Lower leg skin (tissue), 4 donors: ENCODE results near the gene CEP104. TPM values are rescaled to one million over a fixed set of nuclear protein-coding genes. Genes with fewer than 3 reads are reported as not detected.

Experiments
- DNase-seq, 2 donors: peaks; one replicate each; pipeline ENCODE4 v3.0.0-alpha.2; 2019; ENCODE audit warnings: low spot score in 2 of 2
- H3K4me3 ChIP-seq: fragments of 200-600 bp; sonication (generic); 2 replicates; pipeline ENCODE4 v1.5.1; 2017; ENCODE audit warnings: mild to moderate bottlenecking, low read depth; ENCODE audit not compliant: poor library complexity, severe bottlenecking
- CTCF ChIP-seq, 3 donors: fragments of 450-650 bp; IDR thresholded peaks; one replicate each; pipeline ENCODE4 v1.5.1; 2016; ENCODE audit warnings: antibody characterized with exemption in 3 of 3, mild to moderate bottlenecking in 3 of 3, moderate library complexity in 2 of 3
- POLR2A ChIP-seq, 2 donors: fragments of 450-650 bp; IDR thresholded peaks; one replicate each; pipeline ENCODE4 v1.6.1; 2016 to 2017; ENCODE audit warnings: antibody characterized with exemption in 2 of 2, mild to moderate bottlenecking in 1 of 2, moderate library complexity in 1 of 2
- WGBS, 2 donors: methylation state at CpG; one replicate each; pipeline ENCODE4 v1.1.5; 2018; 5-methylcytosine and 5-hydroxymethylcytosine counted together
- intact Hi-C: fragments of 100-400 bp; cut with DNase I; formaldehyde crosslinking; loops from one replicate; pipeline ENCODE4 v1.15.0; 2023; ENCODE audit warnings: low total_unique reads
- total RNA-seq, 4 donors: library from RNA; depleted of rRNA; stranded (reverse); fragments of >200 nt; gene quantifications; one replicate each; pipeline ENCODE4 v1.1.0, GENCODE V29; 2016

CEP104 gene
- total RNA-seq, 4 donors from 2014 or later: 24.6 to 38.9 (median 33.1) TPM

- intact Hi-C loops: no loop called here
- H3K4me3 ChIP-seq: no peak overlapping the region
- peak in 1 of 2 donors; percentile 85 for DNase-seq
- WGBS, 2 donors: 88 to 91% methylated on average over 30 of the region's 30 CpGs
- no peak for TF ChIP-seq CTCF (IDR thresholded peaks at IDR 0.05)
- no peak for TF ChIP-seq POLR2A (IDR thresholded peaks at IDR 0.05)
Measured at GRCh38 chr1:3783651-3784474, 73.1 kb downstream of the CEP104 start.

- 81 to 83% methylated on average over 21 of the region's 21 CpGs for WGBS, 2 donors
- TF ChIP-seq POLR2A (IDR thresholded peaks at IDR 0.05): no peak
- no peak for TF ChIP-seq CTCF (IDR thresholded peaks at IDR 0.05)
- no peak for DNase-seq
- H3K4me3 ChIP-seq: no peak overlapping the region
- intact Hi-C loops: no loop called here
Measured at GRCh38 chr1:3780901-3781300, 76.1 kb downstream of the CEP104 start.

GRCh38 chr1:3779912-3780416 lies 77.0 kb downstream of the CEP104 start:
- WGBS, 2 donors: 91 to 93% methylated on average over 20 of the region's 20 CpGs

GRCh38 chr1:3779265-3779911 lies 77.6 kb downstream of the CEP104 start:
- WGBS, 2 donors: 85% methylated on average over 23 of the region's 23 CpGs
- TF ChIP-seq POLR2A (IDR thresholded peaks at IDR 0.05): no peak
- no peak for TF ChIP-seq CTCF (IDR thresholded peaks at IDR 0.05)
- intact Hi-C loops: no loop called here
- no peak for DNase-seq
- H3K4me3 ChIP-seq: no peak overlapping the region

More at GRCh38 chr1:3779912-3780416, 77.0 kb downstream of the CEP104 start:
- no peak overlapping the region for H3K4me3 ChIP-seq
- intact Hi-C loops: no loop called here
- DNase-seq: no peak
- TF ChIP-seq POLR2A (IDR thresholded peaks at IDR 0.05): no peak
- TF ChIP-seq CTCF (IDR thresholded peaks at IDR 0.05): no peak

- no peak for TF ChIP-seq CTCF (IDR thresholded peaks at IDR 0.05)
- TF ChIP-seq POLR2A (IDR thresholded peaks at IDR 0.05): no peak
- DNase-seq: no peak
- 65 to 76% methylated on average over 10 to 12 of the region's 14 CpGs for WGBS, 2 donors
- intact Hi-C loops: no loop called here
- H3K4me3 ChIP-seq: no peak overlapping the region
Measured at GRCh38 chr1:3778590-3779264, 78.3 kb downstream of the CEP104 start.
